ENCODE data around the gene FZD1.

GRCh38 chr7:91233212-91233611 is 31.0 kb upstream of the FZD1 start:
- TF ChIP-seq TARDBP (IDR thresholded peaks at IDR 0.05) = no peak
- no peak for TF ChIP-seq SP1 (IDR thresholded peaks at IDR 0.05)
- no peak for TF ChIP-seq ZNF384 (IDR thresholded peaks at IDR 0.05)
- no peak for TF ChIP-seq SUZ12 (IDR thresholded peaks at IDR 0.05)
- no peak for TF ChIP-seq PKNOX1 (IDR thresholded peaks at IDR 0.05)

All from HEK293T (cell line).